HG03135 (cell line): ENCODE measurements around the gene SLC35A1.

Source experiments
- ATAC-seq: cut with Tn5 transposase; IDR thresholded peaks from one replicate; pipeline ENCODE4 v1.9.1; 2021; ENCODE audit warnings: mild to moderate bottlenecking, moderate library complexity; ENCODE audit not compliant: unreplicated experiment

SLC35A1 gene

DNA sequence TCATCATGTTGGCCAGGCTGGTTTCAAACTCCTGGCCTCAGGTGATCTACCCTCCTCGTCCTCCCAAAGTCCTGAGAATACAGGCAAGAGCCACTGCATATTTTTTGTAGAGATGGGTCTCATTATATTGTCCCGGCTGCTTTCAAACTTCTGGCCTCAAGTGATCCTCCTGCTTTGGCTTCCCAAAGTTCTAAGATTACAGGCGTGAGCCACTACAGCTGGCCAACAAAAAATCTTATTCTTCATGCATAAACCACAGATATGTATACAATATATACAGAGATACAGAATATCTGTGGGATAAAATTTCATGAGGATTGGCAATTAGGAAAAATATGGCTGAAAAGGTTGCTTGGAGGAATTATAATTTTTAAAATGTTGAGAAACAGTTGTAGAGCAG is 49.9 kb downstream of the SLC35A1 start:
- ATAC-seq, result no peak

DNA sequence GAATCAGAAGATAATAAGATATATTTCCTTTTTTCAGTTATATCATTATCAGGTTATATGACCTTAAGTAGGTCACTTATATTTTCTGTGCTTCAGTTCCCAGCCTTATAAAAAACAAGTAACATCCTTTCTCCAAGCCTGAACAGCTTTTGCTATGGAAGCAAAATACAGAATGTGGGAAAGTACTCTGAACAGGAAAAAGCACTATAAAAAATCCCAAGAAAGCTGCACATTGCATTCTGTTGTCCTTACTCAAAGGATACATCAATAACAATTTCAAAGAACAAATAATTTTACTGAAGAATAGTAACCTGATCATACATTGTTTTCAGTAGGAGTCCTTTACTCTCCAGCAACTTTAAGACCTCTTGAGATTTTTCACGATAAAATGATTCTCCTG is 56.4 kb downstream of the SLC35A1 start:
- ATAC-seq, result no peak

DNA sequence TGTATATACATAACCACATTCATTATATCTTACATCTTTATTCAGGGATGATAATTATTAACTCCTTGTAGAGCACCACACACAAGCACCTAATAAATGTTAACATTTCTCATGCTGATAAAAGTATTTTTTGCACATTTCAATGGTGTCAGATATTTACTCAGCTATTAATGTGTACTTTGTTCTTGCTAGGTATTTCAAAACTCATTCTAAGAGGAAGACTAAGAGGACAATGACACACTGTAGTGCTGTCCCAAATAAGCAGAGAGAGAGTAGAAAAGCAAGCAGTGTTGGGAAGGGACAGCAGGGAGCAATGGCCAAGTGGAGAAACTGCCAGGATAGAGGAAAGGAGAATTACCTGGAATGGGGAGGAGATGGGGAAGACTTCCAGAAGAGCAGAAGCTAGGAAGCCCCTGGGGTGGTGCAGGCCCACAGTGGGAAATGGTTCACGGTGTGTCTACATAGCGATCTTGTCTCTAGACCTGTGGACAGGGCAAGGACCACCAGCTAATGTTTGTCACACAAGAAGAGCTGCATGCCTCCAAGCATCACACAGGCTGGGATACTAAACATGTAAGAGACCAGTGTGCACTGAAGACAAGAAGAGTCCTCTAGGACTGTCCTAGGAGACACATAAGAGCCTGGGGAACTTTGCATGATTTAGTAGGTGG is 61.7 kb downstream of the SLC35A1 start:
- ATAC-seq, result no peak

DNA sequence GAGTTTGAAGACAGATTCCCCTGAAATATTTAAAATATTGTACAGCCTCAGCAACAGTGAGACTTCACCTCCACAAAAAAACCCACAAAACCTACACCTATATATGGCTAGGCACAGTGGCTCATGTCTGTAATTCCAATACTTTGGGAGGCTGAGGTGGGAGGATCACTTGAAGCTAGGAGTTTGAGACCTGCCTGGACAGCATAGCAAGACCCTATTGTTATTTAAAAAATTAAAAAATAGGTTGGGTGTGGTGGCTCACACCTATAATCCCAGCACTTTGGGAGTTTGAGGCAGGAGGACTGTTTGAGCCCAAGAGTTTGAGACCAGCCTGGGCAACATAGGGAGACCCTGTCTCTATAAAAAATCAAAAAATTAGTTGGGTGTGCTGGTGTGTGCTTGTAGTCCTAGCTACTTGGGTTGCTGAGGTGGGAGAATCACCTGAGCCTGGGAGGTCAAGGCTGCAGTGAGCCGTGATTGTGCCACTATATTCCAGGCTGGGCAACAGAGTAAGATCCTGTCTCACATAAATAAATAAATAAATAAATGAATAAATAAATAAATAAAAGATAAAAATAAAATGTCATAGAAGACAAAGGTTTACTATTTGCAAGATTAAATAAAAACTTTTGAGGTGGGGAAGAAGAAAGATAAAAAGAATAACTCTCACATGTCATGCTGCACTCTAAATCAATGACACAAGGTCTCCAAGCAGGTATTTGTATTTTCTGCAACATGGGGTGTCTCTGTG is 65.9 kb downstream of the SLC35A1 start:
- ATAC-seq, result no peak

DNA sequence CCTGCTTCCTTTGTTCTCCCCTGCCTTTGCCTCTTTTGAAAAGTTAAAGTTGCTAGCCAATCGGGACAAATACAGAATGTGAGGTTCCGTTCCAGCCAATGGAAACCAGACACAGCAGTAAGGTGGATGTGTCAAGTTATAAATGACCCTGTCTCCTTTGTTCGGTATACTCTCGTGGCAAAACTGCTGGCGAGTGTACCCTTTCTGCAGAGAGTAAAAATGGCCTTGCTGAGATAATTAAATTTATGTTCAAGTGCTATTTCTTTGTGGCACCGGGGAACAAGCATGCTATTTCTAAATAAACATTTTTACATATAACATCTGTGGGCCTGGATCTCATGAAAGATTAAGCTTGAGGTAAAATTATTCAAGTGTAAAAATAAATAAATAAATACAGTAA is 66.8 kb downstream of the SLC35A1 start:
- ATAC-seq, result no peak

DNA sequence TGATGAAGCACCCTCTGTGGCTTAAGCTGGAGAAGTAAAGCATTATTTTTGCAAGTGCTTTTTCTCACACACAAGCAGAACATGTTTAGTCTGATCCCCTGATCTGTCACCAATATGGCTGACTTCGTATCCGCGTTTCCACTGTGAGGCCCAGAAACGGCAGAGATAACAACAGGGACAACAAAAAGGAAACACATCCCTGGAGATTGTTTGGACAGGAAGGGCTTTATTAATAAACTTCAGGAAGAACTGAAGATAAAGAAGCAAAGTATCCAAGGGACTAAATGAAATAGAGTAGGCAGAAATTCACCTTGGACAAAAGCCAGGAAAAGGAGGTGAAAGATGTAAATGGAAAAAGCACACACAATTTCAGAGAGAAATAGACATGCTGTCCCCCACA is 67.8 kb downstream of the SLC35A1 start:
- no peak for ATAC-seq

DNA sequence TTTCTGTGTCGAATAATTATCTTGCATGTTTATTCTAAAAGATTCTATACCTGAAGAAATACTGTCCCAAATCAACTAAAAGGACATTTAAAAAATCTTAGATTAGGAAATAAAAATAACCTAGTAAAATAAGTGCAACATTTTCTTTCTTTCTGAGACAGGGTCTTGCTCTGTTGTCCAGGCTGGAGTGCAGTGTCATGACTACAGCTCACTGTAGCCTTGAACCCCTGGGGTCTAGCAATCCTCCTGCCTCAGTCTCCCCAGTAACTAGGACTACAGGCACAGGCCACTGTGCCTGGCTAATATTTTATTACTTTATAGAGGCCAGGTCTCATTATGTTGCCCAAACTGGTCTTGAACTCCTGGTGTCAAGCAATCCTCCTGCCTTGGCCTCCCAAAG is 68.3 kb downstream of the SLC35A1 start:
- no peak for ATAC-seq

DNA sequence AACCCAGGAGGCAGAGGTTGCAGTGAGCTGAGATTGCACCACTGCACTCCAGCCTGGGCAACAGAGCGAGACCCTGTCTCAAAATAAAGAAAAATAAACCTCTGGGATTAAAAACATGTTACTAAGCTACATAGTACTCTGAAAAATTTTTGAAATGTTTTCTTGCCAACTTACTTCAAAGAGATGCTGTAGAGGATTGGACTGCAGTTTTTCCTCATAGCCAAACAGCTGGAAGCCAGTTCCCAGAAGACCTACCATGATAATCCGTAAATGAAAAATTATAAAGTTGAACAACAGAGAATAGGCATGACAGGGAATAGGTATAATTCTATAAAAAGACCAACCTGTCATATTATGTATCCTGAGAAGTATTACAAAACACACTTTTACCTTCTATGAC is 69.0 kb downstream of the SLC35A1 start:
- ATAC-seq, result no peak

DNA sequence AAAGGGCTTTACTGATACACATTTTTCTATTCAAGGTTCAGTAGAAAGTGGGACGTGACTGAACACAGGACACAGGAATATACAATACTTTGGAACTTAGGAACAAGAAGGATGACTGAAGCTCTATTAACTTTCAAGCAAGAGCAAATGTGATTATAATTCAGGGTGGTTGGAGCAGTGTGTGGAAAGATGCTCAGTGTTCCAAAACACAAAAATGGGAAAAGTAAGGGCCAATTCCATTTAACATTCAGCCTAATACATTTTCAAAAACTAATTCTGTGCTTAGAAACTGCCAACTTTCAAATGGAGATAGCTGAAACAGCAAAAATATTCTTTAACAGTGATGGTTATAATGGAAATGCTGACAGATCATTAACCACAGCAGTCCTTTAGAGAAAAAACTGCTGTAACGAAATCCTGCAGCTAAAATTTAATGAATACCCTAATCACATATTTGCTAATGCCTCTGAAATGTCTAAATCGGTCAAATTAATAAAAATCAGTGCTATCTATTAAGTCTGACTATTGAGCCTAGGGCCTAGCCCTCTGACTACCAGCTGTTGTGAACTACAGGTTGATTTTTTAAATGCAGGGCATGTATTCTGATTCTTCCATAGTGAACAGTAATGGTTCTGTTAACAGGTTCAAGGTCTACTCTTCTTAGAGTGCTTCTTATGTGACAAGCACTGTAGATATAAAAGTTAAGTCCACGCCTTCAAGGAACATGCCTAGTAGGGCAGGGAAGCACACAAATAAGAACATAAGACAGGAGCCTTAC is 71.1 kb downstream of the SLC35A1 start:
- no peak for ATAC-seq

DNA sequence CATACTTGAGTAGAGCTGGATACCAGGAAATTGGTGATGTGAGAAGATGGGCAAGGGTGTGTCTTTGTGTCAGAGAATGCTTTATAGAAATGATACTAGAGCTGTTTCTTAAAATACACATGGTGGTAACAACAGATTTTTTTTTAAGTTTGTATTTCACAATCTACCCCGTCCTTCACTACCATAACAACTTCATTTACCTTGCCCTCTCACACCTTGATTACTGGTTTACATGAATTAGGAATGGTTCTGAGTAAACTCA is 71.6 kb downstream of the SLC35A1 start:
- ATAC-seq, result no peak

DNA sequence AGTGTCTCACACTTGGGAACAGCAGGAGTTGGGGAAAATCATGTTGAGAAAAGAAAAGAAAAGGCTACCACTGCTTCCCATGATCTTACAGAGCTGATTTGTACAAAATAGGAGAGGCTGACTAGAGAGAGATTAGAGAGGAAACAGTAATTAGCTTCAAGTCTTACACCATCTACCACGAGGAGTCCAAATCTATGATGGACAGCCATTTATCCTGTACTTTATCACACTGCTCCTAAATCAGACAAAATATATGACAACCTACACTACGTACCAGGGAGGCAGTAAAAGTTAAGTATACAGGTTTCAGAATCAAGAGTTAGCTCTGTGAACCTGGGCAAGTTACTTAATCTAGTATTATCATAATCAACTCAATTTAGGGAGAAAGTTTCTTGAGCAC is 79.0 kb downstream of the SLC35A1 start:
- ATAC-seq, result no peak

DNA sequence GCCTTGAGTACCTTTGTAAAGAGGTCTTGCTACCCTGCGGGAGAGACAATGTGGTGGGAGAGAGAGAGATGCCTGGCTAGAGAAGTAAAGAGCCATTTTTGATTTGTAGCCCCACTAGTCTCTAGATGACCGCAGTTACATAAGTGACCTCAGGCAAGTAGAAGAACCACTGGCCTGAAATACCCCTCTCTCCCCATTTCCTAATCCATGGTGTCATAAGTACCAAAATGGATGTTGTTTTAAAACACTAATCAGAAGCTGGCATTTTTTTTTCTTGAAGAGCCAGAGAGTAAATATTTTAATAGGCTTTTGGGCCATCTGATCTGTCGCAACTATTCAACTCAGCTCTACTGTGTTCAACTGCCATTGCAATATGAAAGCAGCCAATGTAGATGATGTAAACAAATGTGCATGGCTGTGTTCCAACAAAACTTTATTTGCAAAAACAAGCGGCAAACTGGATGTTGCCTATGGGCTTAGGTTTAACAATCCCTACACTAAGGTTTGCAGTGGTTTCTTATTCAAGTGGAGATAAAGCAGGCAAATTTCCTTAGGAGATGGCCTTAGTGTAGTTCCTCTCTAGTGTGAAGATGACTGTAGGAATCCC is 80.5 kb downstream of the SLC35A1 start:
- ATAC-seq, result no peak

DNA sequence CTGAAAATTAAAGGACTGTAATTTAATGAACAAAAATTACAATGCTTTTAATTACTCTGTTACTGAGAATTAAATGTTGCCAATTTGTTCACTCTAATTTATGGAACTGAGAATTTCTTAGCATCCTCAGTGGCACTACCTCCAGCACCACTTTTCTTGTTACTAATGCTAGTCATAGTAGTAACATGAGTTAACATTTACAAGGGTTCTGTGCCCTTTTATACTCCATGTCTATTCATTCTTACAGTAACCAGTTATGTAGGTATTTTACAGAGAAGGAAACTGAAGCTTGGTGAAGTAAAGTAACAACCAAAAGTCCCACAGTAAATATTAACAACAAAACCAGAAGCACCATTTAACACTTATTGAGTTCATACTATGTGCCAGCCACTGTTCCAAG is 82.7 kb downstream of the SLC35A1 start:
- no peak for ATAC-seq

DNA sequence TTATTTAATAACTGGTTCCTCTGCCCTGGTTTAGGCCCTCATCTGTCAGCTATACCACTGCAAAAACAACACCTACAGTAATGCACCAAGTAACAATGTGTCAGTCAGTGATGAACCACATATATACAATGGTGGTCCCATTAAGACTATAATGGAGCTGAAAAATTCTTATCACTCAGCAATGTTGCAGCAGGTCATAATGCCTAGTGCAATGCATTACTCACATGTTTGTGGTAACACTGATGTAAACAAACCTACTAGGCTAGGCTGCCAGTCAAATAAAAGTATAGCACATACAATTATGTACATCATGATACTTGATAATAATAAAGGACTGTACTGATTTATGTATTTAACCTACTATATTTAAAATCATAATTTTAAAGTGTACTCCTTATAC is 85.7 kb downstream of the SLC35A1 start:
- ATAC-seq, result no peak

DNA sequence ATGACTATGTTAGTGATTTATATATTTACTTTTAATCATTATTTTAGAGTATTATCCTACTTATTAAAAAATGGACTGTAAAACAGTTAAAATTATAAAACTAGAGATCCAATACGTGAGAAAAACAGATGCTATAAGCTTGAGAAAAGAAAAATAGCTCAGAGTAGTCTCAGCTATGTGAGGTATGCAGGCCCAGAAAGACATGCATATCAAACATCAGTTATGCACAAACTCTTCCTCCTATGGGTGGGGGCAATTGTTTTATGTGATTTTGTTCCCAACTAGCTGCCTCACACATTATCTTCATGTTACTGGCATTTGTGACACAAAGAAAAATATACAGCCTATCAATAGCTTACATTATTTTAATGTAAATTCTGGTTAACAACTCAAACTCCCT is 88.2 kb downstream of the SLC35A1 start:
- ATAC-seq, result no peak
